ENCODE measurements around the gene ADAMTS2. TPM values are rescaled to one million over a fixed set of nuclear protein-coding genes. Genes with fewer than 3 reads are reported as not detected.

The ADAMTS2 gene
- total RNA-seq: 112 and 121 TPM in 2 replicates

DNA sequence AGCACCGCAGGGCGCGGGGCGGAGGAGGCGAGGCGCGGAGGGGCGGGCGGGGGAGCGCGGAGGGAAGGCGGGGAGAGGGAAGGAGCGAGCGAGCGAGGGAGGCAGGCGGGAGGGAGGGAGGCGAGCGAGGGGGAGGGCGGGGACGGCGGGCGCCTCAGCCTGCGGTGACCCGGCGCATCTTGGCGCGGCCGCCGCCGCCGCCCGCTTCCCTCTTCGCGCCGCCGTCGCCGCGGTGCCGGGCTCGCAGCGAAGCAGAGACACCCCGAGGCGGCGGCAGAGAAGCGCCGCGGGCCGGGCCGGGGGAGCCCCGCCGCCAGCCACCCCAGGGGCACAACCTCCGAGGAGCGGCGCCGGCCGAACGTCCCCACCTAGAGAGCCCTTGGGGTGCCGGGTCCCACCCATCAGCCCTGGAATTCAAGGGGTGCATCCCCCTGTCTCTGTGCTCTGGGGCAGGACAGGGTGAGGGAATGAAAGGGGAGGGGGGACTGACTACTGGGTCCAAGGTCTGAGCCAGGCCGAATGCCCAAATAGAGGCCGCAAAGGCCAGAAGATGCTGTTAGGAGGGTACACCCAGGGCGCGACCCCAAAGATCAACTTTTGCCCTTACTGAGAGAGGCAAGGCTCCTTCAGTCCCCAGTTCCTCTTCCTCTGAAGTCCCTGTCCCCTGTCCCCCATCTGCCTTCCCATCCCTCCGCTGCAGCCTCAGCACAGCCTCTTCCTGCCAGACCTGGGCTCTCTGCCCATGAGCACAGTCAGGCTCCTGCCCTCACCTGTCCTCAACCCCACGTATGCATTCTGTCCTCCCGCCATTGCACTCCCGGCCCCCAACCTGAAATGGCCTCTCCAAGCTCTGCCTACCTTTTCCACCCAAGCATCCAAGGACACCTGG, at the start of gene ADAMTS2:
Gene ADAMTS2 (minus strand): TSS at position 29 of the 889 bp plus-strand sequence. CDS start 133 bp downstream, outside the sequence.

Other genes with a start within 250 kb of the ADAMTS2 start
- gene RUFY1, start 205.1 kb upstream of the ADAMTS2 start, total RNA-seq: 35.3 and 39.3 TPM in 2 replicates